ENCODE measurements around the gene NUDT14.

NUDT14 gene

GRCh38 chr14:105166571-105167302, 14.4 kb downstream of the NUDT14 start:
- no peak overlapping the region for H3K4me3 ChIP-seq (ENCODE audit: low read depth, low read length)
- TF ChIP-seq, protein P1, sequence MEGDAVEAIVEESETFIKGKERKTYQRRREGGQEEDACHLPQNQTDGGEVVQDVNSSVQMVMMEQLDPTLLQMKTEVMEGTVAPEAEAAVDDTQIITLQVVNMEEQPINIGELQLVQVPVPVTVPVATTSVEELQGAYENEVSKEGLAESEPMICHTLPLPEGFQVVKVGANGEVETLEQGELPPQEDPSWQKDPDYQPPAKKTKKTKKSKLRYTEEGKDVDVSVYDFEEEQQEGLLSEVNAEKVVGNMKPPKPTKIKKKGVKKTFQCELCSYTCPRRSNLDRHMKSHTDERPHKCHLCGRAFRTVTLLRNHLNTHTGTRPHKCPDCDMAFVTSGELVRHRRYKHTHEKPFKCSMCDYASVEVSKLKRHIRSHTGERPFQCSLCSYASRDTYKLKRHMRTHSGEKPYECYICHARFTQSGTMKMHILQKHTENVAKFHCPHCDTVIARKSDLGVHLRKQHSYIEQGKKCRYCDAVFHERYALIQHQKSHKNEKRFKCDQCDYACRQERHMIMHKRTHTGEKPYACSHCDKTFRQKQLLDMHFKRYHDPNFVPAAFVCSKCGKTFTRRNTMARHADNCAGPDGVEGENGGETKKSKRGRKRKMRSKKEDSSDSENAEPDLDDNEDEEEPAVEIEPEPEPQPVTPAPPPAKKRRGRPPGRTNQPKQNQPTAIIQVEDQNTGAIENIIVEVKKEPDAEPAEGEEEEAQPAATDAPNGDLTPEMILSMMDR (IDR thresholded peaks at IDR 0.05; ENCODE audit: insufficient read depth, low read depth, low read length, missing control alignments), result no peak
- DNase-seq (ENCODE audit: low read depth), result no peak

GRCh38 chr14:105165761-105166485, 15.2 kb downstream of the NUDT14 start:
- no peak overlapping the region for H3K4me3 ChIP-seq (ENCODE audit: low read depth, low read length)
- TF ChIP-seq, protein P1 (IDR thresholded peaks at IDR 0.05; ENCODE audit: insufficient read depth, low read depth, low read length, missing control alignments), result no peak
- DNase-seq (ENCODE audit: low read depth), result no peak

DNA sequence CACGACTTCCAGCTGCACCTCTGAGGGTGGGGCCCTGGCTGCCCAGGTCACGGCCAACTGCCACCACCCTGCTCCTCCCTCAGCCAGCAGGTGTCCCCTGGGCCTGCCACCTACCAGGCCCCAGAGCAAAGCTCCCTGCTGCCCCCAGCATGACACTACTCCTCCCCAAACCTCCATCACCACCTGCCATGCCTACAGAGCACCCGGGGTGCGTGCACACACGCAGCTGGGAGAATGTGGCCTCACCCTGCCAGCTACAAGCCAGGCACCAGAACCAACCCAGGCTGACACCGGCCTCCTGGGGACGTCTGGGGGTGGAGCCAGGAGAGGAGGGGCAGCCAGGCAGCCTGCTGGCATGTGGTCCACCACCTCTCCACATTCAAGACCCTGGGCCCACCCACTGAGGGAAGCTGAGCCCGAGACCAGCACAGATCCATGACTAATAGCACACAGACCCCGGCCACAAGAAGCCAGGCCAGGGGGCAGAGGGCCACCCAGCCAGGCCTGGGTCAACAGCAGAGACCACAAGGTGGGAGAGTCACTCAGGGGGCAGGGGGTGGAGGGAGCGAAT, 15.9 kb downstream of the NUDT14 start:
- TF ChIP-seq, protein P1 (IDR thresholded peaks at IDR 0.05; ENCODE audit: insufficient read depth, low read depth, low read length, missing control alignments), result no peak
- H3K4me3 ChIP-seq (ENCODE audit: low read depth, low read length), result no peak overlapping the region
- no peak for DNase-seq (ENCODE audit: low read depth)

DNA sequence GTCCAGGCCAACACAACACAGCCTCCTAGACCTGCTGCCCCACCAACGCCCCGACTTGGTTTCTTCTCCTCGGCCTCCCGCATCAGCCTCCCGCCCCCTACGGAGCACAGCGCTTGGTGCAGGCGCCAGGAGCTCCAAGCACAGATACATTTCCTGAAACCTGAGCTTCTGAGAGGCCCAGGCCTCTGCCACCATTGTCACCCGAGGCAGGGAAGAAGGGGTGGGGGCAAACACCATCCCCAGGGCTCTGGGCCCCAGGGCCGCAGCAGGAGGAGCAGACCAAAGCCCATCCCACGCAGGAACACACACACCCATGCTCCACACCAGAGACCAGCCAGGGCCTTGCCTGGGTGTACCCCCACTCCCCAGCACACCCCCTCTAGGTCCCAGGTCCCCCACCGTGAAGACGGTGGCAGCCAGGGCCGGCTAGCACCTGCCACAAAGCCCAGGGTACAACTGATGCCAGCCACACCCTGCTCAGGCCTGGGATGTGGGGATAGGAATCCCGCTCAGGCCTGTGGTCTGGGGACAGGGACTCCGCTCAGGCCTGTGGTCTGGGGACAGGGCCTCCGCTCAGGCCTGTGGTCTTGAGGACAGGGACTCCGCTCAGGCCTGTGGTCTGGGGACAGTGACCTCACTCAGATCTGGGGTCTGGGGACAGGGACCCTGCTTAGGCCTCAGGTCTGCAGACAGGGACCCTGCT, 17.9 kb downstream of the NUDT14 start:
- no peak for DNase-seq (ENCODE audit: low read depth)
- H3K4me3 ChIP-seq (ENCODE audit: low read depth, low read length), result no peak overlapping the region
- TF ChIP-seq, protein P1 (IDR thresholded peaks at IDR 0.05; ENCODE audit: insufficient read depth, low read depth, low read length, missing control alignments), result no peak

GRCh38 chr14:105162669-105162979, 18.5 kb downstream of the NUDT14 start:
- no peak overlapping the region for H3K4me3 ChIP-seq (ENCODE audit: low read depth, low read length)
- TF ChIP-seq, protein P1 (IDR thresholded peaks at IDR 0.05; ENCODE audit: insufficient read depth, low read depth, low read length, missing control alignments), result no peak
- no peak for DNase-seq (ENCODE audit: low read depth)

- no peak overlapping the region for H3K4me3 ChIP-seq (ENCODE audit: low read depth, low read length)
- TF ChIP-seq, protein P1 (IDR thresholded peaks at IDR 0.05; ENCODE audit: insufficient read depth, low read depth, low read length, missing control alignments), result no peak
- DNase-seq (ENCODE audit: low read depth), result no peak
These were observed 19.0 kb downstream of the NUDT14 start for GRCh38 chr14:105161964-105162668.
